Subcutaneous preadipocyte (primary cell): ENCODE results near the gene SMIM32. TPM values are rescaled to one million over a fixed set of nuclear protein-coding genes. Genes with fewer than 3 reads are reported as not detected.

Source experiments
- total RNA-seq: library from RNA; depleted of rRNA; stranded (reverse); fragments of >200 nt; gene quantifications from 2 replicates; pipeline ENCODE4 v1.2.3, GENCODE V29; 2012

SMIM32 gene
- total RNA-seq, result not detected in 2 replicates

DNA sequence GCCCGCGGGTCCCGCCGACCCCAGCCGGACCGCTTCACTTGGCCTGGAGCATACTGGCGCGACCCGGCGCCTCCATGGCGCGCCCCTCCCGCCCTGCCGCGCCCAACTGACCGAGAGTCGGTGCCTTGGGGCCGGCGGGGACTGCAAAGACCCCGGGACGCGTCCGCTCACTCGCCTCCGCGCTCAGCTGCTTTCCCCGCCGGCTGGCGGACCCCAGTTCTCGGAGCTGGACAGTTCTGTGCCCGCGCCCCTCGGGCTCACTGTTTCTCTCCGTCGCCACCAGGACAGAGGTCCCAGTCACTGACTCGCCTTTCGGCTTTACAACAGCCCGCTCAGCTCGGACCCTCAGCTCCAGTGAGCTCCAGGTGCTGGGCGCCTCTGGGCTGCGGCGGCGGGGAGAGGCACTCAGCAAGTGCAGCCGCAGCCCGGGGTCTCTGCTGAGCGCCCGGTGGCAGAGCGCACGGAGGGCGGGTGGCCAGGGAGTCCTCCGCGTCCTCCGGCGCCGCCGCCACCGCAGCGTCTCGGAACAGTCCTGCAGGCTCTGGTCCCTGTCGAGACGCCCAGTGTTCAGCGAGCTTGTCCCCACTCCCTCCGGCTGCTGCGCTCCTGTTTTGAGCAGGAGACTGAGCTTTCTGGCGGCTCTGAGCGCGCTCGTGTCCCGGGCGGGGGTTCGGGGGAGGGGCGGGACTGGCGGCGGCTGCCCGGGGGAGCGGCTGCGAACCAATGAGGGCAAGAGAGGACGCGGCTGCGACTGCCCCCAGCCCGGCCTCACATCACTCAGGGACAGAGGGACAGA, at the start of gene SMIM32:
Gene SMIM32 (minus strand): TSS at position 637 of the 796 bp plus-strand sequence. CDS start 638 bp downstream, outside the sequence.

Other genes starting within 250 kb of the SMIM32 start
- gene LECT2, start 238.2 kb downstream of the SMIM32 start, total RNA-seq, result not detected in 2 replicates
- gene TGFBI, start 164.2 kb downstream of the SMIM32 start, total RNA-seq, result 386 and 430 TPM in 2 replicates
- gene SMAD5, start 60.3 kb downstream of the SMIM32 start, total RNA-seq, result 55.5 and 66.1 TPM in 2 replicates
- gene TRPC7, start 172.4 kb upstream of the SMIM32 start, total RNA-seq, result not detected in 2 replicates